Fibroblast of lung (primary cell): Measurements from ENCODE around the gene SF3A2. TPM values are rescaled to one million over a fixed set of nuclear protein-coding genes. Genes with fewer than 3 reads are reported as not detected.

Source experiments
- DNase-seq, 2 donors: peaks; one replicate each; pipeline versions ENCODE4 v3.0.0 to v3.0.0-alpha.2; 2010; ENCODE audit warnings: low read depth in 2 of 2
- H2AFZ ChIP-seq: 2 replicates; pipeline ENCODE4 v1.5.1; 2012; ENCODE audit warnings: low read length, control low read depth, inconsistent platforms
- H3K27ac ChIP-seq: 2 replicates; pipeline ENCODE4 v1.5.1; 2011; ENCODE audit warnings: low read length, control low read depth; ENCODE audit not compliant: insufficient read depth
- H3K27me3 ChIP-seq: 2 replicates; pipeline ENCODE4 v1.5.1; 2011; ENCODE audit warnings: mild to moderate bottlenecking, low read length; ENCODE audit not compliant: control insufficient read depth, insufficient read depth
- H3K36me3 ChIP-seq: 2 replicates; pipeline ENCODE4 v1.5.1; 2011; ENCODE audit warnings: low read length; ENCODE audit not compliant: control insufficient read depth, insufficient read depth
- H3K4me1 ChIP-seq: 2 replicates; pipeline ENCODE4 v1.5.1; 2011; ENCODE audit warnings: low read length; ENCODE audit not compliant: control insufficient read depth, insufficient read depth; ENCODE audit errors: extremely low read depth
- H3K4me2 ChIP-seq: 2 replicates; pipeline ENCODE4 v1.5.1; 2011; ENCODE audit warnings: low read length, control low read depth; ENCODE audit not compliant: insufficient read depth; ENCODE audit errors: extremely low read depth
- H3K4me3 ChIP-seq, 4 experiments: fragments of 200-600 bp in 1 of 4; sonication (generic) in 1 of 4; replicated peaks in 1 of 4; 2 replicates each; pipeline ENCODE4 v1.5.1; 2011 to 2016; ENCODE audit warnings: low read length in 4 of 4, low read depth in 3 of 4, mild to moderate bottlenecking in 3 of 4, control low read depth in 2 of 4, inconsistent platforms in 1 of 4, mixed read lengths in 1 of 4; ENCODE audit not compliant: insufficient read depth in 1 of 4; ENCODE audit errors: control extremely low read depth in 1 of 4
- H3K79me2 ChIP-seq: 2 replicates; pipeline ENCODE4 v1.5.1; 2012; ENCODE audit warnings: mild to moderate bottlenecking, low read length, inconsistent platforms; ENCODE audit not compliant: control insufficient read depth, insufficient read depth
- H3K9ac ChIP-seq: 2 replicates; pipeline ENCODE4 v1.5.1; 2011; ENCODE audit warnings: mild to moderate bottlenecking, low read length, control low read depth; ENCODE audit not compliant: insufficient read depth
- H3K9me3 ChIP-seq: 2 replicates; pipeline ENCODE4 v1.5.1; 2012; ENCODE audit warnings: low read depth, low read length; ENCODE audit not compliant: control insufficient read depth, insufficient read depth
- H4K20me1 ChIP-seq: 2 replicates; pipeline ENCODE4 v1.5.1; 2011; ENCODE audit warnings: low read length; ENCODE audit not compliant: control insufficient read depth, insufficient read depth; ENCODE audit errors: extremely low read depth
- EZH2 ChIP-seq: IDR thresholded peaks from 2 replicates; pipeline ENCODE4 v1.5.1; 2012; ENCODE audit warnings: low read length, control low read depth, mild to moderate bottlenecking; ENCODE audit errors: missing control alignments
- polyA plus RNA-seq, 2 donors: library from polyadenylated mRNA; depleted of rRNA in 1 of 2; stranded (reverse) in 1 of 2; unstranded in 1 of 2; fragments of >200 nt; gene quantifications; 2 replicates each; pipeline ENCODE4 v1.2.1, GENCODE V29; 2011 to 2012; ENCODE audit warnings: missing spikeins in 1 of 2
- total RNA-seq: library from RNA; depleted of rRNA; stranded (reverse); fragments of >200 nt; gene quantifications from 2 replicates; pipeline ENCODE4 v1.2.1, GENCODE V29; 2014
- TF ChIP-seq, protein P1 (sequence below), 2 donors: IDR thresholded peaks in 1 of 2; conservative IDR thresholded peaks in 1 of 2; 1 replicate in 1 of 2; 2 replicates in 1 of 2; pipeline ENCODE4 v1.5.1; 2011 to 2012; ENCODE audit warnings: low read length in 2 of 2, control low read depth in 1 of 2, inconsistent platforms in 1 of 2, low read depth in 1 of 2, mild to moderate bottlenecking in 1 of 2

Gene SF3A2
- total and polyA plus RNA-seq, 2 donors (not counting 1 experiment from before 2014, with no cell fraction given), result 11.1 to 31.5 TPM

DNA sequence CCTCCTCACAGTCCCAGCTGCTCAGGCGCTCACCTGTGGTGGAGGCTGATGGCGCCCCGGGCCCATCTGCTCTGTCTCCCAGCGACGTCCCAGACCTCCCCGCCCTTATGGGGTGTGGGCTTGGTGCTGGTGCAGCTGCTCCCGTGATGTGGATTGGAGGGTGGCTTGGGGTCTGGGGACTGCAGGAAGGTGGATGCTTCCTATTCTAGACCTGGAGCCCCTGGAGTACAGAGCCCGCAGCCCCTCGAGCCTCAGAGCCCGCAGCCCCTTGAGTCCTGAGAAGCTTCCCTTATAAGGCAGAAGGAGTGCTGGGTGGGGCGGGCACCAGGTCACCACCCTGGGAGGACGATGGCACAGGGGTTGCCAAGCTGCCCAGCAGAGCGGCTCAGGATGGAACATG lies 41.3 kb upstream of the SF3A2 start:
- no peaks in the 10 kb centered on the region for H3K9me3 ChIP-seq
- DNase-seq, result no peak
- no peak overlapping the region for H3K9ac ChIP-seq
- no peaks in the 10 kb centered on the region for H3K4me1 ChIP-seq
- TF ChIP-seq, protein P1, sequence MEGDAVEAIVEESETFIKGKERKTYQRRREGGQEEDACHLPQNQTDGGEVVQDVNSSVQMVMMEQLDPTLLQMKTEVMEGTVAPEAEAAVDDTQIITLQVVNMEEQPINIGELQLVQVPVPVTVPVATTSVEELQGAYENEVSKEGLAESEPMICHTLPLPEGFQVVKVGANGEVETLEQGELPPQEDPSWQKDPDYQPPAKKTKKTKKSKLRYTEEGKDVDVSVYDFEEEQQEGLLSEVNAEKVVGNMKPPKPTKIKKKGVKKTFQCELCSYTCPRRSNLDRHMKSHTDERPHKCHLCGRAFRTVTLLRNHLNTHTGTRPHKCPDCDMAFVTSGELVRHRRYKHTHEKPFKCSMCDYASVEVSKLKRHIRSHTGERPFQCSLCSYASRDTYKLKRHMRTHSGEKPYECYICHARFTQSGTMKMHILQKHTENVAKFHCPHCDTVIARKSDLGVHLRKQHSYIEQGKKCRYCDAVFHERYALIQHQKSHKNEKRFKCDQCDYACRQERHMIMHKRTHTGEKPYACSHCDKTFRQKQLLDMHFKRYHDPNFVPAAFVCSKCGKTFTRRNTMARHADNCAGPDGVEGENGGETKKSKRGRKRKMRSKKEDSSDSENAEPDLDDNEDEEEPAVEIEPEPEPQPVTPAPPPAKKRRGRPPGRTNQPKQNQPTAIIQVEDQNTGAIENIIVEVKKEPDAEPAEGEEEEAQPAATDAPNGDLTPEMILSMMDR (conservative IDR thresholded peaks at IDR 0.05 in 1 of 2, IDR thresholded peaks at IDR 0.05 in 1 of 2; ENCODE audit: low read depth in 1 of 2, low read length in 2 of 2), result no peak
- TF ChIP-seq EZH2, result no peak
- H3K4me3 ChIP-seq, result no peak overlapping the region
- no peak overlapping the region for H3K27ac ChIP-seq
- peaks cover 40% of the 10 kb centered on the region for H3K36me3 ChIP-seq
- no peak overlapping the region for H2AFZ ChIP-seq
- H3K79me2 ChIP-seq, result peaks cover 80% of the 10 kb centered on the region
- no peaks in the 10 kb centered on the region for H4K20me1 ChIP-seq
- no peak overlapping the region for H3K4me2 ChIP-seq
- H3K27me3 ChIP-seq, result no peaks in the 10 kb centered on the region

- Histone ChIP-seq H2AFZ (no peak overlapping the region), H3K36me3 (peaks cover 38% of the 10 kb centered on the region), H3K4me1 (no peaks in the 10 kb centered on the region), H3K9ac (no peak overlapping the region), H3K27ac (no peak overlapping the region), H3K4me2 (no peak overlapping the region), H3K4me3 (no peak overlapping the region), H3K79me2 (peaks cover 78% of the 10 kb centered on the region), H3K27me3 (no peaks in the 10 kb centered on the region), H4K20me1 (no peaks in the 10 kb centered on the region), H3K9me3 (no peaks in the 10 kb centered on the region)
- DNase-seq, result no peak
- TF ChIP-seq, protein P1 (conservative IDR thresholded peaks at IDR 0.05 in 1 of 2, IDR thresholded peaks at IDR 0.05 in 1 of 2; ENCODE audit: low read depth in 1 of 2, low read length in 2 of 2), result no peak
- no peak for TF ChIP-seq EZH2
These were observed 40.7 kb upstream of the SF3A2 start for GRCh38 chr19:2195914-2196313.

DNA sequence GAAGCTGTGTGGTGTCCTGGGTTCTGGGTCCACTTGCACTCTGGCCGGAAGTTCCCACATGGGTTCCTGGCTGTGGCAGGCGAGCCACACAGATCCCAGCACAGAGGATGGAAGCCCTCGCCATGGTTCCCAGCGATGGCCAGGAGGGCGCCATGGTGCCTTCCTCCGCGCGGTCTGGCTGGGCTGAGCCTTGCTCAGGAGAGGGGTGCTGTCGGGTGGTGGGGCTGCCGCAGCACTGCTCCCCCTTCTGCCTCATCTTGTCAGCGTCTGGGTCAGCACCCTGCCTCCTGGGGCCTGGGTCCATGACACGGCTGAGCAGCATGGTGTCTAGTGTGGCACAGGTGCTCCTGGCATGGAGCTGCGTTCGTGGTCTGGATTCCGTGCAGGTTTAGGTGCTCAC lies 39.4 kb upstream of the SF3A2 start:
- Histone ChIP-seq H3K4me1 (no peaks in the 10 kb centered on the region), H3K27ac (no peak overlapping the region), H3K9me3 (no peaks in the 10 kb centered on the region), H3K9ac (no peak overlapping the region), H2AFZ (no peak overlapping the region), H3K4me3 (no peak overlapping the region), H4K20me1 (no peaks in the 10 kb centered on the region), H3K4me2 (no peak overlapping the region), H3K36me3 (peaks cover 35% of the 10 kb centered on the region), H3K27me3 (no peaks in the 10 kb centered on the region), H3K79me2 (peaks cover 76% of the 10 kb centered on the region)
- TF ChIP-seq, protein P1 (conservative IDR thresholded peaks at IDR 0.05 in 1 of 2, IDR thresholded peaks at IDR 0.05 in 1 of 2; ENCODE audit: low read depth in 1 of 2, low read length in 2 of 2), result no peak
- TF ChIP-seq EZH2, result no peak
- no peak for DNase-seq
